Activated CD4-positive, alpha-beta T cell treated with anti-CD3 and anti-CD28 coated beads, Interleukin-10, Interleukin-2, amounts not matched to agents 100 ng/mL and 50 ng/mL, durations not matched to agents 16 hours and 8 hours (primary cell): ENCODE data around the gene HOXC6.
A peak's percentile ranks its signal among the peaks of the same experiment; 100 is the strongest.
"Not testable (repeated sequence)": the region's sequence is repeated elsewhere in the genome, so short reads cannot be mapped to it uniquely, and the experiment has no call there.

Experiments
- DNase-seq: peaks from one replicate; pipeline ENCODE4 v3.0.0-alpha.2; 2020

The HOXC6 gene

GRCh38 chr12:54031480-54031879, 3.2 kb downstream of the HOXC6 start:
- DNase-seq = no peak

- DNase-seq = no peak
Measured at GRCh38 chr12:54032086-54032619, 3.9 kb downstream of the HOXC6 start.

DNA sequence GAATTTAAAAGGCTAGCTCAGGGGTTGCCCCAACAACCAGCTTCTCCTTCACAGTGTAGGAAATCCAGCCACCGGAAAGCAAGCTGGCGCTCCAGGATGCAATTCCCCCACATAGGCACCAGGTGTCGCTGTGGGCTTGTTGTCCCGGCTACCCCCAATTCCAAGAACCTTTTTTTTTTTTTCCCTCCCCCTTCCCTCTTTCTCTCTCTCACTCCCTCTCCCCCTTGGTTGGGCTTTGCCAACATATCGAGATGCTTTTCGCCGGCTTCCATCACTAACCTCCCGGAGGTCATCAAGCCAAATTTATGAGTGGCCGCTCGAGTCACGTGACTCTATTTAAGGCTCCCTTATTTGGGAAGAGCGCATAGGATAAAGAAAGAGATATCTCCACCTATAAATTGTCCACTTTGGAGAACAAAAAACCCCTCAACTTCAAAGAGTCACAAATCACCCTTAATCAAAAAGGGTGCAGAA, 4.4 kb downstream of the HOXC6 start, which contains the start of gene HOXC5:
Gene HOXC5, plus strand, starts transcription at position 424 of the 474 bp plus-strand sequence. CDS start 73 bp downstream, outside the sequence.
- DNase-seq = peak; percentile 63

DNA sequence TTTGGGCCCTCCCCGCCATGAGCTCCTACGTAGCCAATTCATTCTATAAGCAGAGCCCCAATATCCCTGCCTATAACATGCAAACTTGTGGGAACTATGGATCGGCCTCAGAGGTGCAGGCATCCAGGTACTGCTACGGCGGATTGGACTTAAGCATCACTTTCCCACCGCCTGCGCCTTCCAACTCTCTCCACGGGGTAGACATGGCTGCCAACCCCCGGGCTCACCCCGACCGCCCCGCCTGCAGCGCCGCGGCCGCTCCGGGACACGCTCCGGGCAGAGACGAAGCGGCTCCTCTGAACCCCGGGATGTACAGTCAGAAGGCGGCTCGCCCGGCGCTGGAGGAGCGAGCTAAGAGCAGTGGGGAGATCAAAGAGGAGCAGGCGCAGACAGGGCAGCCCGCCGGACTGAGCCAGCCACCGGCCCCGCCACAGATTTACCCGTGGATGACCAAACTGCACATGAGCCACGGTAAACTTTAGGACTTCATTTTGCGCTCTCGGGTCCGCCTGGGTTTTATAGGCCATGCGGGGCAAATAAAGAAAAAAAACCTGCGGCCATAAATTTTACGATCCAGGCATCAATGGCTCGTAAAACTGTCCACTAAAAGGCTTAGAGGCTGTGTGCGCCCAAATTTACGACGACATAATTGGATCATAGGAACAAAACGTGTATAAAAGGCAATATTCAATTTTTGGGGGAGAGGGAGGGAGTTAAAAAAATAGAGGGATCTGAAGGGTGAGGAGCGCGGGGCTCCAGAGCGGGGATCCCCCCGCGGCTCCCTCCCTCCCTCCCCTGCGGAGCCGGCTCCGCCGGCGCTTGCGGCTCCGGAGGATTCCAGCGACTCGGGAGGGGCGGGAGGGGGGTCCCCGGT, 5.1 kb downstream of the HOXC6 start:
- no peak for DNase-seq

- no peak for DNase-seq
Measured at GRCh38 chr12:54033980-54034784, 5.9 kb downstream of the HOXC6 start.

- no peak for DNase-seq
Measured at GRCh38 chr12:54034785-54035310, 6.6 kb downstream of the HOXC6 start.

DNA sequence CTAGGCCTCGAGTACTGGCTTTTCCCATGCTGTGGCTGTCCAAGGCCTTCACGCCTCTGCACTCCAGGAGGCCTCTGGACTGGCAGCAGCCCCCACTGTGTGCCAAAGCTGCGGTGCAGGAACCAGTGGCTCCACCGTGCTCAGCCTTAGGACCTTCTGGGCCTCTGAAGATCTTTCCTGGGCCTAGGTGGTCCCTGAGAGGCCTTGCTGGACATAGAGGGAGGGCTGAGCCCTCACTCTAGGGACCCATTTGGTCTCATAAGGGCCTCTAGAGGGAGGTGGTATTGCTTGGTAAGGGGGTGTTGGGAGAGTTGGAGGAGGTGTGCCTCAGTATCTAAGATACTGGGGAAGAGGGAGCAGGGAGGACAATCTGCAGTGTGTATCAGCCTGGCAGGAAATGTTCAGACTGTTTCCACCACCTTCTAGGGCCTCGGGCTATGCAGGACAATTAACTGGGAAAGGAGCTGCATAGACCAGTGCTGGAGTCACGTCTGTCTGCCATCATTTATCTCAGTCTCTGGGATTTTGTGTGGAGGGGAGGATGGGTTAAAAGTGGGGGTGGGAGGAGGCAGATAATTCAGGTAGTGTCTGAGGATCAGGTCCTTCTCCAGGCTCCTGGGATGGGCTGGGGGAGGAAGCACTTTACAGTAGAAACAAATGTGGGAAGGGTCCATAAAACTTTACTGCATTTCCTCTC, 7.5 kb downstream of the HOXC6 start:
- DNase-seq = no peak

GRCh38 chr12:54036620-54037359, 8.6 kb downstream of the HOXC6 start:
- no peak for DNase-seq

DNA sequence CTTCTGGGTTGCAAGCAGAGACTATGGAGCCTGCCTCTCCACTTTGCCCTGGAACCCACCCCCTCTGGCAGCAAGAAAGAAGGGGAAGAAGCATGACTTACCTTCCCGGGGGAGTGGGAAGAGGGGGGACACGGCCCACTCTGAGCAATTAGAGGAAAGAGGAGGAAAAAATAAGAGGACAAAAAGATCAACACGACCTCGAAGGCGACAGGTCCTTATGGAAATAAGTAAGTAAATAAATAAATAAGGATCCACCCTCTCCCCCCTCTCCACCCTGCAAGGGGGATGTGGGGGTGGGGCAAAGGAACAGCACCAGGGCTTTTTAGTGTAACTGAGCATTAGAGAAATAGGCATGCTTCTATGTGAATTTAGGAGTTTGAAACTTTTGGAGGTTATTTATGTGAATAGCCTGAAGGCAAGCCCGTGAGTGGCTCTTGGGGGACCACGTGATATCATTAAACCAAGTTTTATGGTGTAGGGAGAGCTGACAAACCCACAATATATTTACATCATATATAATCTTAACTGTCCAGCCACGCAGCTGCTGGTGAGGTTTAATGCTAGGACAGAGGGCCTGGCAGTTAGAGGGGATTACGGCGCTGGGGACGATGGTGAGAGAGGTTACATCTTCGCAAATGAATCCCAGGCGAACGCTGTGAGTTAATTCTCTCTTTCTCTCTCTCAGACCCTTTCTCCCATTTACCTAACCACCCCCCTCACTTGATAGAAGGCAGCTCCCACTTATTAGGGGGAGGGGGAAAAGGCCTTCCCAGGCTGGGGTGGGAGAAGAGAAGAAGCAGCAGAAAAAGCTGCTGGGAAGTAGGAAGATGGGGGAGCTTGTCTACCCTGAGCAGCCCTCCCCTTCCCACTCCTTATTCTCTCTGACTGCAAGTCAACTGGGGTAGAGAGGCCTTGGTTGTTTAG, 9.4 kb downstream of the HOXC6 start:
- DNase-seq = no peak

GRCh38 chr12:54038284-54038870, 10.1 kb downstream of the HOXC6 start:
- DNase-seq = no peak

GRCh38 chr12:54038871-54039414, 10.7 kb downstream of the HOXC6 start:
- no peak for DNase-seq

DNA sequence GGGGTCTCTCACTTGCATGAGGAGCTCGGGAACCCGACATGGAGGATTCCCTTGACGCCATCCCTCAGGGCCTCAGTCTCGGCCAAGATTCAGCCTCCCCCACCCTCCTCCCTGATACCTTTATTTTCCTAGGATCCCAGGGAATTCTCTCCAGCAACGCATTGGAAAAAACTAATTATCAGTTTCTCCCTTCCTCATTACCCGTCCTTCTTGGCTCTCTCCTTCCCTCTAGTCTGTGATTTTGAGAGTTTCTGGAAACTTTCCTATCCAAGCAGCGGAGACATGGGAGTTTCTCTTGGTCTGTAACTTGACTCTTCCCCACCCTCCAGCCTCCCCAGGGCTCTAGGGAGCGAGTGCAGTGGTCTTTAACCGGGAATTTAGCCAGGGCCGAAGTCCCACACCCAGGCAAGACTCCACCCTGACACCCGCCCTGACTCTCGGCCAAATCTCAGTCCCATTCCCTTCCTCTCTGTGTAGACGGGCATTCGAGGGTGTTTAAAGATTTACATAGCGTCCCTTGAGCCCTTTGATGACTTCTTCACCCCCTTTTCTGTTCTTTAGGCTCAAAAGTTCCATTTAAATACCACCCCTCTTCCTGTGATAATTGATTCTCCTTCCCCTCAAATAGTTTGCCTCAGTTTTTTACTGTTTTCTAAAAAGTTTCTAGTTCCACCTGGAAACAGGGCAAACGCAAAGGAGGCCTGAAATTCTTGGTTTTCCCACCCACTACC, 11.3 kb downstream of the HOXC6 start:
- no peak for DNase-seq

GRCh38 chr12:54040148-54040494, 11.9 kb downstream of the HOXC6 start:
- no peak for DNase-seq

DNA sequence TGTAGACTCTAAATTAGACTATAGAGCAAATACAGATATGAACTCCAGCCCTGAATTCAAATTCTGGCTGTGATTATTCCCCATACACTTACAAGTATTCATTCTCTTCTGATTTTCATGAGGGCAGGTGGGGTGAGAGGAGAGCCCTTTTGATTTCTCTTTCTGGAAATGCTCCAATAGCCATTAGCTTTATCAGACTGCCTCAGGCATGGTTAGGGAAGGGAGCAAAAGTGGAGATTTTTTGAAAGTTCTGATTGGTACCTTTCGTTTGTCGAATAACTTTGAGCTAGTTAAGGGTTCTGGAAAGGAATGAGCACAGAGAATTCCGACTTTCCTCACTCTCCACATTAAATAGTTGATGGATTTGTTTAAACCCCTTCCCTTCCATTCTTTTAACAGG, 12.4 kb downstream of the HOXC6 start:
- no peak for DNase-seq

GRCh38 chr12:54041097-54041690, 13.0 kb downstream of the HOXC6 start:
- no peak for DNase-seq

GRCh38 chr12:54042033-54042432, 13.8 kb downstream of the HOXC6 start:
- DNase-seq = not testable (repeated sequence)

- no peak for DNase-seq
Measured at GRCh38 chr12:54042970-54043853, 15.0 kb downstream of the HOXC6 start.
